Osteoblast (primary cell): Measurements from ENCODE around the gene FAIM2. TPM values are rescaled to one million over a fixed set of nuclear protein-coding genes. Genes with fewer than 3 reads are reported as not detected.

Experiments
- DNase-seq: peaks from one replicate; pipeline ENCODE4 v3.0.0; 2011; ENCODE audit warnings: low spot score, mixed read lengths; ENCODE audit not compliant: insufficient read length; ENCODE audit errors: missing footprints
- H2AFZ ChIP-seq: 2 replicates; pipeline ENCODE4 v1.6.0; 2011; ENCODE audit warnings: mild to moderate bottlenecking, low read length
- H3K27ac ChIP-seq: 2 replicates; pipeline ENCODE4 v1.5.1; 2011; ENCODE audit warnings: mild to moderate bottlenecking, low read depth, low read length, moderate library complexity
- H3K27me3 ChIP-seq: 2 replicates; pipeline ENCODE4 v1.6.0; 2012; ENCODE audit warnings: mild to moderate bottlenecking, control low read depth, inconsistent platforms, low read length, moderate library complexity; ENCODE audit not compliant: insufficient read depth
- H3K36me3 ChIP-seq: 2 replicates; pipeline ENCODE4 v1.5.1; 2011; ENCODE audit warnings: mild to moderate bottlenecking, low read length, control low read depth, moderate library complexity; ENCODE audit not compliant: insufficient read depth
- H3K4me1 ChIP-seq: 2 replicates; pipeline ENCODE4 v1.5.1; 2011; ENCODE audit warnings: mild to moderate bottlenecking, low read length, control low read depth, moderate library complexity; ENCODE audit not compliant: insufficient read depth
- H3K4me2 ChIP-seq: 2 replicates; pipeline ENCODE4 v1.6.0; 2011; ENCODE audit warnings: mild to moderate bottlenecking, low read length; ENCODE audit not compliant: insufficient read depth
- H3K4me3 ChIP-seq: fragments of 200-600 bp; sonication (generic); 3 replicates; pipeline ENCODE4 v1.5.1; 2012; ENCODE audit warnings: mild to moderate bottlenecking, low read length, inconsistent platforms; ENCODE audit not compliant: insufficient read depth
- H3K79me2 ChIP-seq: 2 replicates; pipeline ENCODE4 v1.6.0; 2012; ENCODE audit warnings: mild to moderate bottlenecking, low read length, control low read depth, inconsistent platforms; ENCODE audit not compliant: insufficient read depth
- H3K9me3 ChIP-seq: 2 replicates; pipeline ENCODE4 v1.5.1; 2011; ENCODE audit warnings: low read depth, low read length, control low read depth
- H4K20me1 ChIP-seq: 2 replicates; pipeline ENCODE4 v1.6.0; 2012; ENCODE audit warnings: mild to moderate bottlenecking, low read length, control low read depth; ENCODE audit not compliant: insufficient read depth
- total RNA-seq: library from RNA; depleted of rRNA; stranded (reverse); fragments of >200 nt; gene quantifications from 2 replicates; pipeline ENCODE4 v1.2.3, GENCODE V29; 2012
- TF ChIP-seq, protein P1 (sequence below): IDR thresholded peaks from 2 replicates; pipeline ENCODE4 v1.5.1; 2011; ENCODE audit warnings: mild to moderate bottlenecking, low read depth, low read length, moderate library complexity; ENCODE audit errors: extremely low read depth

Gene FAIM2
- total RNA-seq, 1 donor: 1.4 TPM

DNA sequence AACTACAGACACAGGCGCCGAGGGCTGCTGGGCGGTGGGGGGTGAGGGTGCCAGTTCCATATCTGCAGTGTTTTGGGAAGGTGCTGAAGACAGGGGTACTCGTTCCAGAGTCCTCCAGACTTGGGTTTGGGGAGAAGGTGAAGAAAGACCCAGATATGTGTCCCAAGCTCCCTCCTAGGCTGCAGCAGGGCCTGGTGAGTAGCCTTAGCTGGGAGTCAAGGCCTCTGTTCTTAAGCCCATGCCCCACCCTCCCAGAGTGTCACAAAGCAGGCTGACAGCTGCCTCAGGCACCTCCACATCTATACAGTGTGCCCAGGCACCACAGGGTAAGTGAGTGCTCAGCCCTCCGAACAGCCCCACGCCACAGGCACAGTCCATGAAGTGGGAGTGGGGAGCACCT lies 79.7 kb downstream of the FAIM2 start:
- H3K9me3 ChIP-seq: no peaks in the 10 kb centered on the region
- TF ChIP-seq, protein P1, sequence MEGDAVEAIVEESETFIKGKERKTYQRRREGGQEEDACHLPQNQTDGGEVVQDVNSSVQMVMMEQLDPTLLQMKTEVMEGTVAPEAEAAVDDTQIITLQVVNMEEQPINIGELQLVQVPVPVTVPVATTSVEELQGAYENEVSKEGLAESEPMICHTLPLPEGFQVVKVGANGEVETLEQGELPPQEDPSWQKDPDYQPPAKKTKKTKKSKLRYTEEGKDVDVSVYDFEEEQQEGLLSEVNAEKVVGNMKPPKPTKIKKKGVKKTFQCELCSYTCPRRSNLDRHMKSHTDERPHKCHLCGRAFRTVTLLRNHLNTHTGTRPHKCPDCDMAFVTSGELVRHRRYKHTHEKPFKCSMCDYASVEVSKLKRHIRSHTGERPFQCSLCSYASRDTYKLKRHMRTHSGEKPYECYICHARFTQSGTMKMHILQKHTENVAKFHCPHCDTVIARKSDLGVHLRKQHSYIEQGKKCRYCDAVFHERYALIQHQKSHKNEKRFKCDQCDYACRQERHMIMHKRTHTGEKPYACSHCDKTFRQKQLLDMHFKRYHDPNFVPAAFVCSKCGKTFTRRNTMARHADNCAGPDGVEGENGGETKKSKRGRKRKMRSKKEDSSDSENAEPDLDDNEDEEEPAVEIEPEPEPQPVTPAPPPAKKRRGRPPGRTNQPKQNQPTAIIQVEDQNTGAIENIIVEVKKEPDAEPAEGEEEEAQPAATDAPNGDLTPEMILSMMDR: no peak
- H3K27me3 ChIP-seq: no peaks in the 10 kb centered on the region
- peaks cover 76% of the 10 kb centered on the region for H4K20me1 ChIP-seq
- no peak for DNase-seq
- H3K27ac ChIP-seq: peak overlapping the region; percentile 82
- H2AFZ ChIP-seq: no peak overlapping the region
- H3K4me2 ChIP-seq: no peak overlapping the region
- H3K79me2 ChIP-seq: peaks cover 87% of the 10 kb centered on the region
- peaks cover 41% of the 10 kb centered on the region for H3K4me1 ChIP-seq
- H3K4me3 ChIP-seq: no peak overlapping the region
- peaks cover 21% of the 10 kb centered on the region for H3K36me3 ChIP-seq

DNA sequence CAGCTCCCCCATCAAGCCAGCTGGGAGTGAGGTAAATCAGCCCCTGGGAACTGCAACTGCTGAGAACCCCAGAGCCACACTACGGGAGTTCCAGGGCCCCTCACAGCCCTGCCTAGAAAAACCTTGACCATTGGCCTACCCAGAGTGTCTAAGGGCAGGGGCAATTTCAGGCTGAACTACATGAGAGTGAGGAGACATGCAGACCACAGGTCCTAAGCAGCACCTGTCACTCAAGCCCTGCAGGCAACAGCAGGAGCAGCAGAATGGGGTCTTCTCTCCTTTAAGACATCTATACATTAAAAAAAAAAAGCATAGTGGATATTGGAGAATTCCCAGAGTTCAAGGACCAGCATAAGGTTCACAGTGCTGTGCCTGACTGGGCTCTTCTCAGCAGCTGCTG lies 80.3 kb downstream of the FAIM2 start:
- Histone ChIP-seq H3K9me3 (no peaks in the 10 kb centered on the region), H3K4me3 (no peak overlapping the region), H3K27ac (peak overlapping the region; percentile 14), H3K36me3 (peaks cover 21% of the 10 kb centered on the region), H2AFZ (no peak overlapping the region), H3K79me2 (peaks cover 88% of the 10 kb centered on the region), H4K20me1 (peaks cover 80% of the 10 kb centered on the region), H3K4me1 (peaks cover 38% of the 10 kb centered on the region), H3K4me2 (no peak overlapping the region), H3K27me3 (no peaks in the 10 kb centered on the region)
- DNase-seq: peak; percentile 19
- TF ChIP-seq, protein P1: no peak

DNA sequence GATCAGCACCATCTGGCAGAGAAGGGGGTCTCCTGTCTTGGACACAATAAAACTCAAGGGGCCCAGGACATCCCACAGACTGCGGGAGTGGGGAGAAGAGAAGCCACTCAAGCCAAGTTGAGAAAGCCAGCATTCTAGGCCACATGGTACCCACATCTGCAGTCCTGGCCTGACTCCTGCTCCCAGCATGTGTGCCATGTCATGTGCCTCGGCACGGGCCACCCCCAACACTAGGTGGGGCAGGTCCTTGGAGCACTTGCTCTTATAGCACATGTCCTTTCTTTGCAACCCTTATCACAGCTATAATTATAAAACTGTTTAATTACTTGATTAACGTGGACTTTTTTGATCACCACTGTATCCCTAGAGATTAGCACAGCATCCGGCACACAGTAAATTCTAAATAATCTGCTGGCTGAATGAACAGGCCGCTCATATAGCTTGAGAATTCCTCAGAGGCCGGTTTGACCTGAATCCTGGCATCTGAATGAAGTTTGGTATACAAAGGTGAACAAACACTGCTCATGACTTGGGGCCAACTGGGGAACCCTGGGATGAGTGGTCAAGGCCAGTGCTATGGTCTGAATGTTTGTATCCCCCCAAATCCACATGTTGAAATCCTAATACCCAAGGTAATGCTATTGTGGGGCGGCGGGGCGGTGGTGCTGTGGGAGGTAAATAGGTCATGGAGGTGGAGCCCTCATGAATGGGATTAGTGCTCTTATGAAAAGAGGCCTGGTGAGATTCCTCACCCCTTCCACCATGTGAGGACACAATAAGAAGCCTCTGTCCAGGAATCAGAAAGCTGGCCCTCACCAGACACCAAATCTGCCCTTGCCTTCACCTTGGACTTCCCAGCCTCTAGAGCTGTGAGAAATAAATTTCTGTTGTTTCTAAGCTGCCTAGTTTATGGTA lies 82.1 kb downstream of the FAIM2 start:
- peaks cover 75% of the 10 kb centered on the region for H3K79me2 ChIP-seq
- peaks cover 31% of the 10 kb centered on the region for H3K4me1 ChIP-seq
- no peak overlapping the region for H3K27ac ChIP-seq
- no peaks in the 10 kb centered on the region for H3K9me3 ChIP-seq
- H3K4me2 ChIP-seq: no peak overlapping the region
- peaks cover 21% of the 10 kb centered on the region for H3K36me3 ChIP-seq
- H4K20me1 ChIP-seq: peaks cover 79% of the 10 kb centered on the region
- no peak overlapping the region for H3K4me3 ChIP-seq
- H2AFZ ChIP-seq: no peak overlapping the region
- TF ChIP-seq, protein P1: no peak
- DNase-seq: no peak
- no peaks in the 10 kb centered on the region for H3K27me3 ChIP-seq

GRCh38 chr12:49819786-49820185 lies 83.9 kb downstream of the FAIM2 start:
- Histone ChIP-seq H3K4me1 (peaks cover 13% of the 10 kb centered on the region), H3K27ac (no peak overlapping the region), H3K79me2 (peaks cover 58% of the 10 kb centered on the region), H3K4me2 (no peak overlapping the region), H3K27me3 (no peaks in the 10 kb centered on the region), H4K20me1 (peaks cover 76% of the 10 kb centered on the region), H3K4me3 (no peak overlapping the region), H2AFZ (no peak overlapping the region), H3K9me3 (no peaks in the 10 kb centered on the region), H3K36me3 (peaks cover 21% of the 10 kb centered on the region)
- DNase-seq: peak; percentile 34
- TF ChIP-seq, protein P1: no peak
